HCT116 (cell line): Measurements from ENCODE around the gene NEK6.

Experiments
- EGR1 ChIP-seq: IDR thresholded peaks from 2 replicates; pipeline ENCODE4 v1.6.1; 2012; ENCODE audit warnings: low read depth
- EZH2 ChIP-seq: fragments of 200-600 bp; sonication (generic); IDR thresholded peaks from 2 replicates; pipeline ENCODE4 v1.6.1; 2017; ENCODE audit warnings: antibody characterized with exemption, mixed run types
- EZH2phosphoT487 ChIP-seq: fragments of 200-600 bp; IDR thresholded peaks from 2 replicates; pipeline ENCODE4 v1.6.1; 2018; ENCODE audit warnings: antibody characterized with exemption, borderline replicate concordance
- POLR2AphosphoS5 ChIP-seq: IDR thresholded peaks from 2 replicates; pipeline ENCODE4 v1.6.1; 2011; ENCODE audit warnings: mild to moderate bottlenecking, low read depth, low read length, moderate library complexity
- RAD21 ChIP-seq: IDR thresholded peaks from 2 replicates; pipeline ENCODE4 v1.6.1; 2012; ENCODE audit warnings: low read depth, mild to moderate bottlenecking
- SIN3A ChIP-seq: IDR thresholded peaks from 2 replicates; pipeline ENCODE4 v1.6.1; 2012; ENCODE audit warnings: low read depth
- TF ChIP-seq, protein P1 (sequence below), 3 experiments: fragments of 200-600 bp in 1 of 3; sonication (generic) in 1 of 3; IDR thresholded peaks in 2 of 3; conservative IDR thresholded peaks in 1 of 3; 2 replicates each; pipeline ENCODE4 v1.5.1; 2012 to 2017; ENCODE audit warnings: low read depth in 2 of 3, low read length in 2 of 3, antibody characterized with exemption in 1 of 3, borderline replicate concordance in 1 of 3, control low read depth in 1 of 3, mild to moderate bottlenecking in 1 of 3, mixed read lengths in 1 of 3, mixed run types in 1 of 3, moderate library complexity in 1 of 3; ENCODE audit not compliant: insufficient read depth in 1 of 3

DNA sequence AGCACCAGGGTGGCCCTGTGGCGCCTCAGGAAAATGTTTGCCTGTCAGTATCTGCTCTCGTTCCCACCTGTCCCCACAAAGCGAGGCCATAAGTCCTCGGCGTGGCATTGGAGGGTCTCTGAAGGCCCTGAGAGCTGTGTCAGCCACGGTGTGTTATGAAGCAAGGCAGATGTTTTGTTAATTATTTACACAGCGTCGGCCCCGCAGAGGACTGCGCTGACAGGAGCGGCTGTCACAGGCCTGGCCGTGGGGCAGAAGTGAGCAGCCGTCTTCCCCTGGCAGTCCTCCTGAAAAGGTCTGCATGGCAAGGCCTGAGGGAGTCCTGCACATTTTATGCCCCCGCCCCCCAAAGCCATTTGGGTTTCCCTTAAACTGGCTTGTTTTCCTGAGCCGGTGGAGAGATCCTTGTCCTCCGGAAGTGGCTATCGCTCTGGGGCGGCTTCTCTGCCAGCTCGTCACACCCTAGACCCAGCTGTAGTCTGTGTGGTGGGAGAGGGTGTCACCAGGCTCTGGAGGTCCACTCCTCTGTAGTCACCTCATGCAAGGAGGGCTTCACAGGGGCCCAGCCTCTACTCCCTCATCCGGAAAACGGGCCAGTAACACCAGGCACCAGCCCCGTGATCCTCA, 6.2 kb downstream of the NEK6 start:
- no peak for TF ChIP-seq RAD21
- TF ChIP-seq, protein P1, sequence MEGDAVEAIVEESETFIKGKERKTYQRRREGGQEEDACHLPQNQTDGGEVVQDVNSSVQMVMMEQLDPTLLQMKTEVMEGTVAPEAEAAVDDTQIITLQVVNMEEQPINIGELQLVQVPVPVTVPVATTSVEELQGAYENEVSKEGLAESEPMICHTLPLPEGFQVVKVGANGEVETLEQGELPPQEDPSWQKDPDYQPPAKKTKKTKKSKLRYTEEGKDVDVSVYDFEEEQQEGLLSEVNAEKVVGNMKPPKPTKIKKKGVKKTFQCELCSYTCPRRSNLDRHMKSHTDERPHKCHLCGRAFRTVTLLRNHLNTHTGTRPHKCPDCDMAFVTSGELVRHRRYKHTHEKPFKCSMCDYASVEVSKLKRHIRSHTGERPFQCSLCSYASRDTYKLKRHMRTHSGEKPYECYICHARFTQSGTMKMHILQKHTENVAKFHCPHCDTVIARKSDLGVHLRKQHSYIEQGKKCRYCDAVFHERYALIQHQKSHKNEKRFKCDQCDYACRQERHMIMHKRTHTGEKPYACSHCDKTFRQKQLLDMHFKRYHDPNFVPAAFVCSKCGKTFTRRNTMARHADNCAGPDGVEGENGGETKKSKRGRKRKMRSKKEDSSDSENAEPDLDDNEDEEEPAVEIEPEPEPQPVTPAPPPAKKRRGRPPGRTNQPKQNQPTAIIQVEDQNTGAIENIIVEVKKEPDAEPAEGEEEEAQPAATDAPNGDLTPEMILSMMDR (IDR thresholded peaks at IDR 0.05 in 2 of 3, conservative IDR thresholded peaks at IDR 0.05 in 1 of 3; ENCODE audit: borderline replicate concordance in 1 of 3, insufficient read depth in 1 of 3, low read depth in 2 of 3, low read length in 2 of 3), result no peak
- TF ChIP-seq EGR1, result no peak
- TF ChIP-seq EZH2phosphoT487, result no peak
- TF ChIP-seq POLR2AphosphoS5, result no peak
- TF ChIP-seq EZH2, result no peak
- no peak for TF ChIP-seq SIN3A
